ENCODE data around the gene DCDC2C.

DCDC2C gene

DNA sequence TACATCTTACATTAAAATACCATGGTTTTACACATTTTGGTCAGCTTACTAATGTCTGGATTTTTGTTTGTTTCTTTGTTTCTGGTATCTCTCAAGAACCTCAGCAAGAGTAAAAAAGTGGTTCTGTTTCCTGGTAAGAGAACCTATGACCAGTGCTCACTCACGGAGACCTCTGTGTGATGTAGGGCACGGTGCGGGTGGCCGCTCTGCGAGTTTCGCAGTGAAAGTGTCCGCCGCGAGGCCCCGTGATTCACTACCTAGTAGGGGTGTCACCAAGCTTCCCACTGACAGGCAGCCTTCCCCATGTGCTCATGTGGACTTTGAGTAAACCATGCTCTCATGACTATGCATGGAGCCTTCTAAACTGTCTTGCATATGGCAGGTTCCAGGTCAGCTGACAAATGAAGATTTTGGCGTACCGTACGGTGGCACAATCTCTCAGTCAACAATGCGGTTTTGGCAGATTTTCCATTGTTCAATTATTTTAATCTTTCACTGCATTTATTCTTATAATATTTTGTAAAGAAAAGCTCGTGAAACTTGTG lies 137.3 kb downstream of the DCDC2C start:
- no peak for DNase-seq

GRCh38 chr2:3847397-3848052 lies 144.2 kb downstream of the DCDC2C start:
- DNase-seq: no peak

DNA sequence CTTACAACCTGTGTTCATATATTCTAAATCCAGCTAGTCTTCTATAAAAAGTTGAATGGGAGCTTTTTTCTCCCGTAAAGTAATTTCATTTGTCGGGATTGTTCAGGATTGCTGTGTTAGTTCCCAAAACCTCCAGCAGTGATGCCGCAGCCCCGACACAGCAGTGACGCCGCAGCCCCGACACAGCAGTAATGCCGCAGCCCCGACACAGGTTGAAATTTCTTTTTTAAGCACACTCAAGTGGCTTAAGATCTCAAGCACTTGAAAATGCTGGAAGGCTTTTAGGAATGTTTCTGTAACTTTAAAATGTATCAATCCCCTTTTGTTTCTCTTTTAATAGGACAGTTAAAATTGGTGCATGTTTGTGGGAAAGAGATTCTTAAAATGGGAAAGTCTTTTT lies 145.4 kb downstream of the DCDC2C start:
- no peak for DNase-seq

GRCh38 chr2:3849213-3849612 lies 145.8 kb downstream of the DCDC2C start:
- no peak for DNase-seq

- peak; percentile 93 for DNase-seq
Observed at GRCh38 chr2:3857576-3857975, 154.2 kb downstream of the DCDC2C start.

DNA sequence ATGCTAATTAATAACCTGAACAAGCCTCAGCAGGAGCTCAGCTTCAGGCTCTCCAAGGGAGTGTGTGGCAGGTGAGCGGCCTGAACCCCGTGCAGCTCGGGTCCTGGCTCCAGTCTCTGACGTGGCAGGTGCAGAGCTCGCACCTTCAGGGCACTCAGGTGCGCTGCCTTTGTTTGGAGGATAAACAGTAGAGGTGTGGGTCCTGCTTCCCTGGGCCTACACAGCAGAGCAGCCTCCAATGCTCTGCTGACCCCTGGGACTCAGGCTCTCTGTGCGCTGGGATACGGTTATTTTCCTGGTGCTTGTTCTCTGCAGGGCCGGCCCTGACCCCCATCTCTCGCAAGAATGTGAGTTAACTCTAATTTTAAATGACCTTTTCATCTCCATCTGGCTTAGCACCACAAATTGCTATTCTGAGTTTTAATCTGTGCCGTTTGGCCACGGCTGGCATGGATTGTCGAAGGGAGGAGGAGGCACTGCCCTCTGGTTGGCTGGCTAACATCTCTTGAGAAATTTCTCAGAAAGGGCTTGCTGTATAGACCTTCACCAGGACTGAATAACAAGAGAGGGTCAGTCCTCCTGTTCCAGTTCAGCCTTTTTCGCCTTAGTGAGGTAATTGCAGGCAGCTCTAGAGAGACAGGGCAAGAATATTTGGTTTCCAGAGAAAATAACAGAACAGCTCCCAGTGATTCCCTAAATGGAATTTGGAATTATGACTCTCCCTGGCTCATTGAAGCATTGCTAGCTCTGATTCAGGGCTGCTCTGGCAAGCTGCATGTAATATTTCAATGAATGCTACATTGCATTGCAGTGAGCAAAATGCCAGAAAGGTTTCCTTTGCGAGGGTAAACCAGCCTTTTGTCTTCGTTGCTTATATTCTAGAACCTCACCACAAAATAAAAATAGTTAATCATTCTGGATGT lies 161.8 kb downstream of the DCDC2C start:
- peak; percentile 75 for DNase-seq

DNA sequence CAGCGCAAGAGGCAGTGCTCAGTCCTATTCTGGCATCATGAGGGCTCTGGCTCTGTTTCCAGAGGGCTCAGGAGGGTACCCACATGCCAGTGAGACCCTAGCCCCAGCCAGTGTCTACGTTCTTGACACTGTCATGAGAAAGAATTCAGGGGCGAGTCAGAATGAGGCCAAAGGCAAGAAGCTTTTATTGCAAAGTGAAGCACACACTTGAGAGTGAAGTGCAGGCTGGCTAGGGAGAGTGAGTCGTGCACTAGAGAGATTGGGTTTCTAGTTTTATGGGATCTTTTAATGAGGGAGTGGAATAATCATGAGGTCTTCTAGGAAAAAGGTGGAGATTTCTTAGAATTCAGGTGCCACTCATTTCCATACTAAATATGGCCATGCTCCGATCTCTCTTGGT lies 164.1 kb downstream of the DCDC2C start:
- no peak for DNase-seq

- no peak for DNase-seq
Observed at GRCh38 chr2:3868012-3868805, 164.8 kb downstream of the DCDC2C start.

DNA sequence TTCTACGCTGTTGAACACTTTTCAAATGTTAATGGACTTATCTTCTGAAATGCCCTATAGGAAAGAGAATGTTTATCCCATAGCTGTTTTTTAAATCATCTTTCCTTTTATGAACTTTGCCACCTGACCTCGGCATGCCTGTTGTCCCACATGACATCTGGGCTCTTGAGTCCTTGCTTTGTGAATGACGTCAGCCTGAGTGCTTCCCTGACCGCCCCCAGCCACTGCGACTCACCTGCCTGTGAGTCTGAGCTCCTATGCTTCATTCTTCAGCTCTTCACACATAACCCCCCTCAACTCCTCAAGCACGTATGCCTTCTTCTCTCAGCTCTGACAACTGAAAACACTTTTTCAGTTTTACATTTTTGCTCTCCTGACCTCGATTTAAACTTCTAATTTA lies 166.8 kb downstream of the DCDC2C start:
- DNase-seq: no peak

- no peak for DNase-seq
Observed at GRCh38 chr2:3871002-3871401, 167.6 kb downstream of the DCDC2C start.

GRCh38 chr2:3872451-3872850 lies 169.1 kb downstream of the DCDC2C start:
- no peak for DNase-seq

DNA sequence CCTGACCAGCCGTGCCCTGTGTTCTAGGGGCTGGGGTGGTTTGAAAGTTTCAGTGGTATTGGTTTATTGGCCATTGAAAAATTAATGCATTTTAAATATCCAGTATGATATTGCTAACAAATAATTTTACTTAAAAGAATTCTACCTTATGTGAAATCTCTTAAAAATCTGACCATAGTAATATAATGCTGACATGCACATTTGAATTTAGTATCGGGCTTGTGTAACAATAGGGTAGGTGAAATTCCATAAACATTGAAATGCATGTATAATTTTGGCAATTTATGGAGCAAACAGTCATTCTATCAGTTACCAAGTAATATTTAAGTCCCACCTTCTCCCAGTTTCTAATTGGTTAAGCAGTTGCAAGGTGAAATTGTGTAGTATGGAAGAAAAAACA lies 170.5 kb downstream of the DCDC2C start:
- no peak for DNase-seq

GRCh38 chr2:3876221-3876620 lies 172.8 kb downstream of the DCDC2C start:
- no peak for DNase-seq

DNA sequence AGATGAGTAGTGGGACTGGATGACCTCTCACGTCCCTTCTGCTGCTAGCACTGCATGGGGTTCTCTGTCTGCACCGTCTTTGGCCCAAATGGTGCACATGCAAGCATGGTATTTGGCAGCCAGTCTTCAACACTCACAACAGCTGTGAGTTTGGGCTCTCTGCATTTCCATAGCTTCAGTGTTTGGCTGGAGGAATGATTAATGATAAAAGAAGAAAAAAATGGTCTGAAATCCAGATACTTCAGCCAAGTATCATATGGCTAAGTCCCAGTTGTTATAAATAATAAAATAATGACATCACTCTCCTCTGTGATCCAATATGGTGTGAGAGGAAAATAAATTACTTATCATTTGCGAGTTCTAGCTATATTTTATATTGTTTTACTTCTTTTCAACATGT lies 173.3 kb downstream of the DCDC2C start:
- no peak for DNase-seq

DNA sequence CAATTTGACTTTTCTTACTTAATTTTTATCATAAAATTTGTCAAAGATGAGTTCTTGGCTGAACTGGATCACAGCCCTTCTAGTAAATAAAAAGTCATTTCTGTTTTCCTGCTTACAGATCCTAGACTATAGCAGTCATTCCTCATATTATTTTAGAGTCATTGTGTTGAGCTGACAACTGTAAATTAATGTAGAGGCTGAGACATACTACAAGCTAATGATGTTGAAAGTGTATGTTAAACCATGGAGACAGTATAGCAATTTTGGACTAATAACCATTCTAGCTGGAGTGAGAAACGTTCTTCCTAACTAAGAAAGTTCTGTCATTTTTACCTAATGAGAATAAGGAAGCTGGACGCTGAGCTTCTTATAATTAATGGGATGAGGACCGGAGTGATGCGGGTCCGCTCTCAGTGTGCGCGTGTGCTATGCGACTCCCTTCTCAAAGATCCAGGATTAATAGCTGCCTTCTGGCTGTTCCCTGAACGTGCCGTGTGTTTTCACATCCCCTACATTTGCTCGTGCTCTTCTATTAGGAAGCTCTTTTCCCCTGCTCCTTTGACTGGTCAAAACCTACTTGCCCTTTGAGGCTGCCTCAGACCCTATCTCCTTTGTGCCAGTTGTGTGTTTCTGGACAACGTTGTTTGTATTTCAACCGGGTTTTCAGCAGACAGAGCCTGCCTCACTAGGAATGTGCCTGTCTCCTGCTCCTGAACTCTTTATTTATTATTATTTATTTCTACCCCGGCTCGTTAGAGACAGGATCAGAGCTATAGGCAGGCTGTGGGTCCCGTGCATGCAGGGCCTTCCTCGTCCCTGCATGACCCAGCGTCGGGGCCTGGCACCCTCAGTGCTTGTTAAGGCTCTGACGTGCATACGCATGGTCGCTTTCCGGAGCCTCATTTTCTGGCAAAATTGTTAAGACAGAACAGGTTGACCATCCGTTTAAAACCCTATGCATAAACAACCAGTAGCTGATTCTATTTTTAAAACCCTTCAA lies 182.6 kb downstream of the DCDC2C start:
- DNase-seq: no peak

- DNase-seq: no peak
Observed at GRCh38 chr2:3895021-3895420, 191.6 kb downstream of the DCDC2C start.
